Caco-2 (cell line): ENCODE measurements around the gene SFXN3. TPM values are rescaled to one million over a fixed set of nuclear protein-coding genes. Genes with fewer than 3 reads are reported as not detected.

Experiments used
- BruUV-seq: library from RNA; stranded (reverse); fragments of 400-500 nt; replicated peaks from 2 replicates; lab custom pipeline; 2021; lab: Mats Ljungman, UMichigan
- CTCF ChIA-PET: fragments of 300-600 bp; sonication (Branson Sonifier 250); formaldehyde crosslinking; loops from one replicate; lab custom pipeline; 2022; ENCODE audit warnings: antibody characterized with exemption; lab: Charles Lee
- POLR2A ChIA-PET: fragments of 300-600 bp; sonication (Branson Sonifier 250); formaldehyde crosslinking; loops from one replicate; lab custom pipeline; 2022; ENCODE audit warnings: antibody characterized with exemption; lab: Charles Lee
- DNase-seq, 2 experiments: peaks; one replicate each; pipeline versions ENCODE4 v3.0.0 to v3.0.0-alpha.2; 2020 to 2022
- H3K27me3 ChIP-seq: replicated peaks from 2 replicates; pipeline ENCODE4 v1.6.0; 2011; ENCODE audit warnings: low read length; ENCODE audit not compliant: control insufficient read depth, insufficient read depth
- H3K36me3 ChIP-seq: 2 replicates; pipeline ENCODE4 v1.5.1; 2011; ENCODE audit warnings: low read length; ENCODE audit not compliant: control insufficient read depth, insufficient read depth
- H3K4me1 ChIP-seq: fragments of 250-450 bp; sonication (Bioruptor Pico); 2 replicates; pipeline ENCODE4 v1.5.1; 2020; ENCODE audit warnings: mild to moderate bottlenecking
- H3K4me3 ChIP-seq: 2 replicates; pipeline ENCODE4 v1.5.1; 2011; ENCODE audit warnings: low read depth, mild to moderate bottlenecking, control low read depth, low read length
- H3K9me3 ChIP-seq: fragments of 250-450 bp; sonication (Bioruptor Pico); 2 replicates; pipeline ENCODE4 v1.5.1; 2020; ENCODE audit warnings: mild to moderate bottlenecking, moderate library complexity
- H3K27ac Mint-ChIP-seq: one replicate; pipeline ENCODE4 v1.8.0; 2022; ENCODE audit warnings: mixed read lengths; ENCODE audit not compliant: unreplicated experiment
- H3K27me3 Mint-ChIP-seq: one replicate; pipeline ENCODE4 v1.8.0; 2022; ENCODE audit warnings: mixed read lengths; ENCODE audit not compliant: insufficient read depth, unreplicated experiment
- H3K36me3 Mint-ChIP-seq: one replicate; pipeline ENCODE4 v1.8.0; 2022; ENCODE audit warnings: mild to moderate bottlenecking, mixed read lengths; ENCODE audit not compliant: insufficient read depth, unreplicated experiment
- H3K4me1 Mint-ChIP-seq: one replicate; pipeline ENCODE4 v1.8.0; 2022; ENCODE audit warnings: low read depth, mixed read lengths; ENCODE audit not compliant: unreplicated experiment
- H3K4me3 Mint-ChIP-seq: one replicate; pipeline ENCODE4 v1.8.0; 2022; ENCODE audit warnings: mild to moderate bottlenecking, moderate library complexity, mixed read lengths; ENCODE audit not compliant: unreplicated experiment
- H3K9me3 Mint-ChIP-seq: one replicate; pipeline ENCODE4 v1.8.0; 2022; ENCODE audit warnings: mixed read lengths; ENCODE audit not compliant: unreplicated experiment
- intact Hi-C: fragments of 100-400 bp; cut with micrococcal nuclease; formaldehyde crosslinking; loops from one replicate; pipeline ENCODE4 v1.10.0; 2022; ENCODE audit not compliant: unreplicated experiment
- total RNA-seq: library from RNA; stranded (reverse); gene quantifications from 2 replicates; pipeline ENCODE4 v1.2.3, GENCODE V29; 2022
- TF ChIP-seq, protein P1 (sequence below), 2 experiments: fragments of 200-600 bp in 1 of 2; IDR thresholded peaks; 1 replicate in 1 of 2; 2 replicates in 1 of 2; pipeline versions ENCODE4 v1.5.1 to v1.8.0; 2011 to 2022; ENCODE audit warnings: antibody characterized with exemption in 1 of 2, control low read depth in 1 of 2, inconsistent platforms in 1 of 2, low read depth in 1 of 2, low read length in 1 of 2, mild to moderate bottlenecking in 1 of 2, moderate library complexity in 1 of 2; ENCODE audit not compliant: insufficient read depth in 1 of 2, severe bottlenecking in 1 of 2, unreplicated experiment in 1 of 2

Gene SFXN3
- total RNA-seq, 1 experiment from 2014 or later = 23.4 TPM

DNA sequence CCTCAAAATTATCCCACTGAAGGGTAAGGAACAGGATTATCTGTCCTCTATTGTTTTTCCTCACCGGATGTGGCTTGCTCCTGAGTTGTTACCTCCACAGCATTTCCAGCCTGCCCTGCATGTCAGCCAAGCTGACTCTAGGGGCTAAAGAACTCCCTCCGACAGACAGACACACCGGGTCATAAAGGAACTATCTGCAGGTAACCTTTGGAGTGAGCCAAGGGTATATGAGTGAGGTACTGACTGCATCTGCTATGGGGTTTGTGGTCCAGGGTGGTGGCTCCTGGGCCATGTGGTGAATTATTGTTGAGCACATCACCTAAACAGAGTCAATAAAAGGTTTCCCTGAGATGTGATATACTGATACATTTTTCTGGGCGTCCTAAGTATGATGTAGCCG is 23.8 kb downstream of the SFXN3 start:
- POLR2A ChIA-PET = no interaction called here
- intact Hi-C loops = loop anchor here (1.0 kb wide), 1 partner anchor 14 kb away; no protein-coding TSS in a partner anchor
- no peak for DNase-seq
- H3K4me3 ChIP-seq = no peak overlapping the region
- H3K36me3 Mint-ChIP-seq = peaks cover under 1% of the 10 kb centered on the region
- H3K4me1 ChIP-seq = peaks cover 7% of the 10 kb centered on the region; the same call in 1 of the 2 replicates
- H3K9me3 ChIP-seq = no peaks in the 10 kb centered on the region
- peaks cover 1% of the 10 kb centered on the region; the same call in 1 of the 2 replicates for H3K36me3 ChIP-seq
- no peaks in the 10 kb centered on the region for H3K27me3 Mint-ChIP-seq
- no peaks in the 10 kb centered on the region for H3K9me3 Mint-ChIP-seq
- peaks cover 7% of the 10 kb centered on the region for H3K4me1 Mint-ChIP-seq
- TF ChIP-seq, protein P1, sequence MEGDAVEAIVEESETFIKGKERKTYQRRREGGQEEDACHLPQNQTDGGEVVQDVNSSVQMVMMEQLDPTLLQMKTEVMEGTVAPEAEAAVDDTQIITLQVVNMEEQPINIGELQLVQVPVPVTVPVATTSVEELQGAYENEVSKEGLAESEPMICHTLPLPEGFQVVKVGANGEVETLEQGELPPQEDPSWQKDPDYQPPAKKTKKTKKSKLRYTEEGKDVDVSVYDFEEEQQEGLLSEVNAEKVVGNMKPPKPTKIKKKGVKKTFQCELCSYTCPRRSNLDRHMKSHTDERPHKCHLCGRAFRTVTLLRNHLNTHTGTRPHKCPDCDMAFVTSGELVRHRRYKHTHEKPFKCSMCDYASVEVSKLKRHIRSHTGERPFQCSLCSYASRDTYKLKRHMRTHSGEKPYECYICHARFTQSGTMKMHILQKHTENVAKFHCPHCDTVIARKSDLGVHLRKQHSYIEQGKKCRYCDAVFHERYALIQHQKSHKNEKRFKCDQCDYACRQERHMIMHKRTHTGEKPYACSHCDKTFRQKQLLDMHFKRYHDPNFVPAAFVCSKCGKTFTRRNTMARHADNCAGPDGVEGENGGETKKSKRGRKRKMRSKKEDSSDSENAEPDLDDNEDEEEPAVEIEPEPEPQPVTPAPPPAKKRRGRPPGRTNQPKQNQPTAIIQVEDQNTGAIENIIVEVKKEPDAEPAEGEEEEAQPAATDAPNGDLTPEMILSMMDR (IDR thresholded peaks at IDR 0.05; ENCODE audit: insufficient read depth in 1 of 2, low read depth in 1 of 2, low read length in 1 of 2, severe bottlenecking in 1 of 2, unreplicated experiment in 1 of 2) = no peak
- CTCF ChIA-PET = interaction anchor here (0.8 to 1.7 kb wide), 6 partner anchors 9 to 87 kb away, joined by 3 to 18 read pairs (median 5); partner anchors contain the start of genes PDZD7 and SFXN3
- no peak overlapping the region for H3K27ac Mint-ChIP-seq
- no TSS peak for BruUV-seq
- H3K27me3 ChIP-seq = no peaks in the 10 kb centered on the region
- H3K4me3 Mint-ChIP-seq = no peak overlapping the region

- Mint-ChIP-seq H3K27ac (no peak overlapping the region), H3K4me3 (no peak overlapping the region), H3K4me1 (peaks cover 7% of the 10 kb centered on the region), H3K27me3 (no peaks in the 10 kb centered on the region), H3K9me3 (no peaks in the 10 kb centered on the region), H3K36me3 (peaks cover 6% of the 10 kb centered on the region)
- DNase-seq = no peak
- Histone ChIP-seq H3K27me3 (no peaks in the 10 kb centered on the region), H3K4me3 (no peak overlapping the region), H3K36me3 (peaks cover 1% of the 10 kb centered on the region; the same call in 1 of the 2 replicates), H3K9me3 (no peaks in the 10 kb centered on the region), H3K4me1 (peaks cover 7% of the 10 kb centered on the region; the same call in 1 of the 2 replicates)
- no TSS peak for BruUV-seq
- intact Hi-C loops = loop anchor here (1.0 kb wide), 1 partner anchor 14 kb away; no protein-coding TSS in a partner anchor
- ChIA-PET POLR2A (no interaction called here), CTCF (interaction anchor here (0.8 to 1.7 kb wide), 7 partner anchors 10 to 87 kb away, joined by 3 to 18 read pairs (median 5); partner anchors contain the start of genes PDZD7 and SFXN3)
- TF ChIP-seq, protein P1 (IDR thresholded peaks at IDR 0.05; ENCODE audit: insufficient read depth in 1 of 2, low read depth in 1 of 2, low read length in 1 of 2, severe bottlenecking in 1 of 2, unreplicated experiment in 1 of 2) = peak in 1 of 2 experiments; percentile 72
These were observed 24.4 kb downstream of the SFXN3 start for GRCh38 chr10:101055411-101055810.

DNA sequence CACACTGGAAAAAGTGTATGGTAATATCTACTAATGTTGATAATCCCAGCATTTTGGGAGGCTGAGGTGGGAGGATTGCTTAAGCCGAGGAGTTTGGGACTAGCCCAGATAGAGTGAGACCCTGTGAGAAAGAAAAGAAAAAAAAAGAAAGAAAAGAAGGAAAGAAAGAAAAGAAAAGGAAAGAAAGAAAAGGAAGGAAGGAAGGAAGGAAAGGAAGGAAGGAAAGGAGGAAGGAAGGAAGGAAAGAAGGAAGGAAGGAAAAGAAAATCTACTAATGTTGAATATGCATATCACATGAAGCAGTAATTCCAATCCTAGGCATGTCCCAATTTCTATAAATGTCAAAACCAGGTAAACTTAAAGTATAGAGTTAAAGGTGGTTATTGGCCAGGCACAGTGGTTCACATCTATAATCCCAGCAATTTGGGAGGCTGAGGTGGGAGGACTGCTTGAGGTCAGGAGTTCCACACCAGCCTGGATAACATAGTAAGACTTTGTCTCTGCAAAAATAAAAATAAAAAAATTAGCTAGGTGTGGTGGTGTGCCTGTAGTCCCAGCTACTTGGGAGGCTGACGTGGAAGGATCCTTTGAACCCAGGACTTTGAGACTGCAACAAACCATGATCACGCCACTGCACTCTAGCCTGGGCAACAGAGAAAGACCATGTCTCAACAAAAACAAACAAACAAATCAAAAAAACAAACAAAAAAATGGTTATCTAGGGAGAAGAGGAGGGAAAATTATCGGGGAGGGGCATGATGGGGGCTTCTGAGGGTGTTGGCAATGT is 25.5 kb downstream of the SFXN3 start:
- no peaks in the 10 kb centered on the region for H3K9me3 Mint-ChIP-seq
- POLR2A ChIA-PET = interaction anchor here (0.6 kb wide), 1 partner anchor 37 kb away, joined by 3 read pairs; no protein-coding TSS in a partner anchor

More for the DNA sequence above, 25.5 kb downstream of the SFXN3 start:
- no peaks in the 10 kb centered on the region for H3K27me3 Mint-ChIP-seq
- no peak for DNase-seq
- Histone ChIP-seq H3K27me3 (no peaks in the 10 kb centered on the region), H3K4me1 (peaks cover 7% of the 10 kb centered on the region; the same call in 1 of the 2 replicates), H3K4me3 (no peak overlapping the region), H3K9me3 (no peaks in the 10 kb centered on the region), H3K36me3 (peaks cover 1% of the 10 kb centered on the region; the same call in 1 of the 2 replicates)
- BruUV-seq = no TSS peak
- H3K36me3 Mint-ChIP-seq = peaks cover 18% of the 10 kb centered on the region
- TF ChIP-seq, protein P1 (IDR thresholded peaks at IDR 0.05; ENCODE audit: insufficient read depth in 1 of 2, low read depth in 1 of 2, low read length in 1 of 2, severe bottlenecking in 1 of 2, unreplicated experiment in 1 of 2) = no peak
- intact Hi-C loops = no loop called here
- peaks cover 7% of the 10 kb centered on the region for H3K4me1 Mint-ChIP-seq
- H3K27ac Mint-ChIP-seq = no peak overlapping the region
- no peak overlapping the region for H3K4me3 Mint-ChIP-seq
- CTCF ChIA-PET = interaction anchor here (1.4 to 1.7 kb wide), 2 partner anchors 10 to 13 kb away, joined by 6 to 18 read pairs; no protein-coding TSS in a partner anchor
